Measurements from ENCODE around the gene LYPD6B. TPM values are rescaled to one million over a fixed set of nuclear protein-coding genes. Genes with fewer than 3 reads are reported as not detected.

LYPD6B gene
- total and polyA plus RNA-seq, 10 of the 15 experiments (the other 5 are each of a cell fraction or from before 2014, with no cell fraction given) = 1.0 to 6.6 (median 4.0) TPM

DNA sequence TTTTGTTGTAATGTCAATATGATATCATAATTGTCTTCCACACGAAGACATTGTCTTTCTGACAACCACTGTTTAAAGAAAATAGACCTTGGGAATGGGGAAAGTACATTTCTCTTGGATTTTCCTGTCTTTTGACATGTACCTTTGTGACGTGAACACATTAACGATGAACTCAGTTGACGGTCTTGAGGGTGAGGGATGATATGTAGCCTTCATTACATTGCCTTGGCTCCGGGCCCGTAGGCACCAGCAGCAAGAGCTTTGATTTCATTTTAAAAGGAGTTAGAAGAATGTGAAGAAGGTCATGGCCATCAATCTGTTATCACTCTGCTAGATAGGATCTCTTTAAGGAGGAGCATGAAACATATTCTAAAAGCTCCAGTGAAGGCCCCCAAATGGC lies 80.9 kb downstream of the LYPD6B start:
- CTCF ChIA-PET = no interaction called here
- H2AFZ ChIP-seq (ENCODE audit: control insufficient read depth, low read depth, low read length) = no peak overlapping the region
- no peaks in the 10 kb centered on the region for H3K79me2 ChIP-seq (ENCODE audit: control insufficient read depth, insufficient read depth, low read length)
- H3K27me3 ChIP-seq (replicated peaks in 1 of 2; ENCODE audit: control insufficient read depth in 2 of 2, insufficient read depth in 2 of 2, low read length in 1 of 2) = no peaks in the 10 kb centered on the region
- no peaks in the 10 kb centered on the region; the same call in 1 of the 3 replicates for H3K9me3 ChIP-seq (replicated peaks; ENCODE audit: control insufficient read depth, insufficient read depth, low read length)
- no peaks in the 10 kb centered on the region for H4K20me1 ChIP-seq (ENCODE audit: control insufficient read depth, insufficient read depth)
- intact Hi-C loops (cut with micrococcal nuclease; ENCODE audit: unreplicated experiment) (no loop called here), in situ Hi-C loops (cut with MboI) (no loop called here)
- SMC1A ChIA-PET (ENCODE audit: uncharacterized antibody, unreplicated experiment) = interaction anchor here (1.0 kb wide), 2 partner anchors 17 to 38 kb away, joined by 3 read pairs; no protein-coding TSS in a partner anchor
- H3K36me3 ChIP-seq (ENCODE audit: control insufficient read depth in 2 of 2, insufficient read depth in 2 of 2, low read length in 1 of 2) = no peaks in the 10 kb centered on the region
- FAIRE-seq (no peak), ATAC-seq (no peak), DNase-seq (ENCODE audit: low read depth, low spot score) (no peak)
- no peak overlapping the region for H3K4me3 ChIP-seq
- POLR2A ChIA-PET = no interaction called here
- H3K9ac ChIP-seq (ENCODE audit: control insufficient read depth, insufficient read depth, low read length) = no peak overlapping the region
- RAD21 ChIA-PET (ENCODE audit: unreplicated experiment) = no interaction called here
- no peak overlapping the region for H3K27ac ChIP-seq (ENCODE audit: control insufficient read depth, insufficient read depth)
- BruUV-seq (replicated peaks) = no TSS peak
- 75% methylated on average over 6 of the region's 6 CpGs for whole genome bisulfite sequencing (ENCODE audit: insufficient coverage, insufficient replicate concordance, low lambda C conversion rate, missing lambda C conversion rate)
- TF ChIP-seq MTA2 (IDR thresholded peaks at IDR 0.05; ENCODE audit: low read depth) (no peak), NFYB (IDR thresholded peaks at IDR 0.05; ENCODE audit: insufficient read depth, low read depth, low read length) (no peak), ZNF24 (IDR thresholded peaks at IDR 0.05) (no peak), POLR2A (IDR thresholded peaks at IDR 0.05; ENCODE audit: low read depth, low read length) (no peak), EED (IDR thresholded peaks at IDR 0.05; ENCODE audit: low read depth) (no peak), RAD21 (IDR thresholded peaks at IDR 0.05; ENCODE audit: insufficient read depth, low read depth, low read length) (no peak), MYC (IDR thresholded peaks at IDR 0.05; ENCODE audit: insufficient read depth, insufficient read length, insufficient replicate concordance, low read length, severe bottlenecking) (no peak)
- TF ChIP-seq, protein P1, sequence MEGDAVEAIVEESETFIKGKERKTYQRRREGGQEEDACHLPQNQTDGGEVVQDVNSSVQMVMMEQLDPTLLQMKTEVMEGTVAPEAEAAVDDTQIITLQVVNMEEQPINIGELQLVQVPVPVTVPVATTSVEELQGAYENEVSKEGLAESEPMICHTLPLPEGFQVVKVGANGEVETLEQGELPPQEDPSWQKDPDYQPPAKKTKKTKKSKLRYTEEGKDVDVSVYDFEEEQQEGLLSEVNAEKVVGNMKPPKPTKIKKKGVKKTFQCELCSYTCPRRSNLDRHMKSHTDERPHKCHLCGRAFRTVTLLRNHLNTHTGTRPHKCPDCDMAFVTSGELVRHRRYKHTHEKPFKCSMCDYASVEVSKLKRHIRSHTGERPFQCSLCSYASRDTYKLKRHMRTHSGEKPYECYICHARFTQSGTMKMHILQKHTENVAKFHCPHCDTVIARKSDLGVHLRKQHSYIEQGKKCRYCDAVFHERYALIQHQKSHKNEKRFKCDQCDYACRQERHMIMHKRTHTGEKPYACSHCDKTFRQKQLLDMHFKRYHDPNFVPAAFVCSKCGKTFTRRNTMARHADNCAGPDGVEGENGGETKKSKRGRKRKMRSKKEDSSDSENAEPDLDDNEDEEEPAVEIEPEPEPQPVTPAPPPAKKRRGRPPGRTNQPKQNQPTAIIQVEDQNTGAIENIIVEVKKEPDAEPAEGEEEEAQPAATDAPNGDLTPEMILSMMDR (IDR thresholded peaks at IDR 0.05 in 2 of 3, conservative IDR thresholded peaks at IDR 0.05 in 1 of 3; ENCODE audit: control insufficient read depth in 2 of 3, extremely low read depth in 1 of 3, insufficient read depth in 1 of 3, low read depth in 3 of 3, low read length in 3 of 3) = no peak
- TF ChIP-seq, protein P2, sequence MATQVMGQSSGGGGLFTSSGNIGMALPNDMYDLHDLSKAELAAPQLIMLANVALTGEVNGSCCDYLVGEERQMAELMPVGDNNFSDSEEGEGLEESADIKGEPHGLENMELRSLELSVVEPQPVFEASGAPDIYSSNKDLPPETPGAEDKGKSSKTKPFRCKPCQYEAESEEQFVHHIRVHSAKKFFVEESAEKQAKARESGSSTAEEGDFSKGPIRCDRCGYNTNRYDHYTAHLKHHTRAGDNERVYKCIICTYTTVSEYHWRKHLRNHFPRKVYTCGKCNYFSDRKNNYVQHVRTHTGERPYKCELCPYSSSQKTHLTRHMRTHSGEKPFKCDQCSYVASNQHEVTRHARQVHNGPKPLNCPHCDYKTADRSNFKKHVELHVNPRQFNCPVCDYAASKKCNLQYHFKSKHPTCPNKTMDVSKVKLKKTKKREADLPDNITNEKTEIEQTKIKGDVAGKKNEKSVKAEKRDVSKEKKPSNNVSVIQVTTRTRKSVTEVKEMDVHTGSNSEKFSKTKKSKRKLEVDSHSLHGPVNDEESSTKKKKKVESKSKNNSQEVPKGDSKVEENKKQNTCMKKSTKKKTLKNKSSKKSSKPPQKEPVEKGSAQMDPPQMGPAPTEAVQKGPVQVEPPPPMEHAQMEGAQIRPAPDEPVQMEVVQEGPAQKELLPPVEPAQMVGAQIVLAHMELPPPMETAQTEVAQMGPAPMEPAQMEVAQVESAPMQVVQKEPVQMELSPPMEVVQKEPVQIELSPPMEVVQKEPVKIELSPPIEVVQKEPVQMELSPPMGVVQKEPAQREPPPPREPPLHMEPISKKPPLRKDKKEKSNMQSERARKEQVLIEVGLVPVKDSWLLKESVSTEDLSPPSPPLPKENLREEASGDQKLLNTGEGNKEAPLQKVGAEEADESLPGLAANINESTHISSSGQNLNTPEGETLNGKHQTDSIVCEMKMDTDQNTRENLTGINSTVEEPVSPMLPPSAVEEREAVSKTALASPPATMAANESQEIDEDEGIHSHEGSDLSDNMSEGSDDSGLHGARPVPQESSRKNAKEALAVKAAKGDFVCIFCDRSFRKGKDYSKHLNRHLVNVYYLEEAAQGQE (IDR thresholded peaks at IDR 0.05; ENCODE audit: low read depth, low read length) = no peak
- TF ChIP-seq, protein P3, sequence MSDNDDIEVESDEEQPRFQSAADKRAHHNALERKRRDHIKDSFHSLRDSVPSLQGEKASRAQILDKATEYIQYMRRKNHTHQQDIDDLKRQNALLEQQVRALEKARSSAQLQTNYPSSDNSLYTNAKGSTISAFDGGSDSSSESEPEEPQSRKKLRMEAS (IDR thresholded peaks at IDR 0.05; ENCODE audit: low read depth, low read length) = no peak
- TF ChIP-seq, protein P4, sequence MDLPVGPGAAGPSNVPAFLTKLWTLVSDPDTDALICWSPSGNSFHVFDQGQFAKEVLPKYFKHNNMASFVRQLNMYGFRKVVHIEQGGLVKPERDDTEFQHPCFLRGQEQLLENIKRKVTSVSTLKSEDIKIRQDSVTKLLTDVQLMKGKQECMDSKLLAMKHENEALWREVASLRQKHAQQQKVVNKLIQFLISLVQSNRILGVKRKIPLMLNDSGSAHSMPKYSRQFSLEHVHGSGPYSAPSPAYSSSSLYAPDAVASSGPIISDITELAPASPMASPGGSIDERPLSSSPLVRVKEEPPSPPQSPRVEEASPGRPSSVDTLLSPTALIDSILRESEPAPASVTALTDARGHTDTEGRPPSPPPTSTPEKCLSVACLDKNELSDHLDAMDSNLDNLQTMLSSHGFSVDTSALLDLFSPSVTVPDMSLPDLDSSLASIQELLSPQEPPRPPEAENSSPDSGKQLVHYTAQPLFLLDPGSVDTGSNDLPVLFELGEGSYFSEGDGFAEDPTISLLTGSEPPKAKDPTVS (IDR thresholded peaks at IDR 0.05; ENCODE audit: low read depth, low read length) = no peak
- TF ChIP-seq, protein P5, sequence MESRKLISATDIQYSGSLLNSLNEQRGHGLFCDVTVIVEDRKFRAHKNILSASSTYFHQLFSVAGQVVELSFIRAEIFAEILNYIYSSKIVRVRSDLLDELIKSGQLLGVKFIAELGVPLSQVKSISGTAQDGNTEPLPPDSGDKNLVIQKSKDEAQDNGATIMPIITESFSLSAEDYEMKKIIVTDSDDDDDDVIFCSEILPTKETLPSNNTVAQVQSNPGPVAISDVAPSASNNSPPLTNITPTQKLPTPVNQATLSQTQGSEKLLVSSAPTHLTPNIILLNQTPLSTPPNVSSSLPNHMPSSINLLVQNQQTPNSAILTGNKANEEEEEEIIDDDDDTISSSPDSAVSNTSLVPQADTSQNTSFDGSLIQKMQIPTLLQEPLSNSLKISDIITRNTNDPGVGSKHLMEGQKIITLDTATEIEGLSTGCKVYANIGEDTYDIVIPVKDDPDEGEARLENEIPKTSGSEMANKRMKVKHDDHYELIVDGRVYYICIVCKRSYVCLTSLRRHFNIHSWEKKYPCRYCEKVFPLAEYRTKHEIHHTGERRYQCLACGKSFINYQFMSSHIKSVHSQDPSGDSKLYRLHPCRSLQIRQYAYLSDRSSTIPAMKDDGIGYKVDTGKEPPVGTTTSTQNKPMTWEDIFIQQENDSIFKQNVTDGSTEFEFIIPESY (IDR thresholded peaks at IDR 0.05) = no peak
- H3K4me2 ChIP-seq (ENCODE audit: control insufficient read depth, insufficient read depth) = no peak overlapping the region
- H3K4me1 ChIP-seq (ENCODE audit: control insufficient read depth, insufficient read depth, low read length) = no peaks in the 10 kb centered on the region
